NCI-H526 (cell line): Measurements from ENCODE around the gene R3HDM4.
A peak's percentile ranks its signal among the peaks of the same experiment; 100 is the strongest.
"Not testable (repeated sequence)": the region's sequence is repeated elsewhere in the genome, so short reads cannot be mapped to it uniquely, and the experiment has no call there.

Experiments used
- DNase-seq, 2 experiments: peaks; one replicate each; lab custom pipeline; 2025; lab: John Stamatoyannopoulos, UW

The R3HDM4 gene

DNA sequence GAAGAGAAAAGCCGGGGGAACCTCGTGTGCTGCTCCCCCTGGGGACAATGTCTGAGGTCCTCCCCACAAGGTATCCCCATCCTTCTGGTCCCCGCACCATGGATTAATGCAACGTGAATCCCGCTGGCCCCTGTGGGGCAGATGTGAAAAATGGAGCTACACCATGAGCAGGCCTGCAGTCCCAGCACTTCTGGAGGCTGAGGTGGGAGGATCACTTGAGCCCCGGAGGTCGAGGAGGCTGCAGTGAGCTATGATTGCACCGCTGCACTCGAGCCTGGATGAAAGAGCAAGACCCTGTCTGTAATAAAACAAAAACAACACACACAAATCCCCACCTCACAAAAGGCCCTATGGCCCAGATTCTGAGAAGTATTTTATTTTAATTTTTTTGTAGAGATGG lies 54.7 kb downstream of the R3HDM4 start:
- no peak for DNase-seq

DNA sequence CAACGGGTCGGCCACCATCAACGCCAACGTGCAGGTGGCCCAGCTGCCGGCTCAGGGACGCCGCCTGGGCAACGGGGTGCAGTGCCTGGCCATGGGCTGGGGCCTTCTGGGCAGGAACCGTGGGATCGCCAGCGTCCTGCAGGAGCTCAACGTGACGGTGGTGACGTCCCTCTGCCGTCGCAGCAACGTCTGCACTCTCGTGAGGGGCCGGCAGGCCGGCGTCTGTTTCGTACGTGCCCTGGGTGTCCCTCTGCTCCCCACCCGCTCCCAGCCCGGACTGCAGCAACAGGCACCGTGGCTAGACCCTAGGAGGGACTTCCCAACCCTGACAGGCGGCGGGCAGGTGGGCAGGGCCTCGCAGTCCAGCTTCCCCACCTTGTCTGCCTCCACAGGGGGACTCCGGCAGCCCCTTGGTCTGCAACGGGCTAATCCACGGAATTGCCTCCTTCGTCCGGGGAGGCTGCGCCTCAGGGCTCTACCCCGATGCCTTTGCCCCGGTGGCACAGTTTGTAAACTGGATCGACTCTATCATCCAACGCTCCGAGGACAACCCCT lies 57.4 kb downstream of the R3HDM4 start:
- DNase-seq, result no peak

DNA sequence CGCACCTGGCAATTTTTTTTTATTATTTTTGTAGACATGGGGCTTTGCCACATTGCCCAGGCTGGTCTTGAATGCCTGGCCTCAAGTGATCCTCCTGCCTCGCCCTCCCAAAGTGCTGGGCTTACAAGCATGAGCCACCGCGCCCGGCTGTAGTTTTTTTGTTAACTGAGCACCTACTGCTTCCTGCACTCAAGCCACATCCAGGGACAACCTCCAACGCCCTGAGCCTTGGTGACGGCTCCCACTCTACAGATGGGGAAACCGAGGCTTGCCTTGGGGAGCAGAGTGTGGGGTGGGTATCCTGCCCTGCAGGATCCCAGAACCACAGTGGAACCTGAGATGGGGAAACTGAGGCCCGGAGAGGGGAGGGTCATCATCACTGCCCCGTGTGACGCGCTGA lies 57.9 kb downstream of the R3HDM4 start:
- DNase-seq, result no peak

DNA sequence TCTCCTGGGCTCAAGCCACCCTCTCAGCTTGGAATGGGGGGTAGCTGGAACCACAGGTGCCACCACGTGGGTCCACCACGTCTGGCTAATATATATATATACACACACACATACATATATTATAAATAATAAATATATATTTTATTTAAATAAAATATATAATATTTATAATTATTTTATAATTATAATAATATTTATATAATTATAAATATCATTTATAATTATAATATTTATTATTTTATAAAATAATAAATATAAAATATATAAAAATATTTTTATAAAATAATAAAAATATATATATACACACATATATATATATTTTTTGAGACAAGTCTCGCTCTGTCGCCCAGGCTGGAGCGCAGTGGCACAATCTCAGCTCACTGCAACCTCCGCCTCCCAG lies 58.5 kb downstream of the R3HDM4 start:
- DNase-seq, result no peak

DNA sequence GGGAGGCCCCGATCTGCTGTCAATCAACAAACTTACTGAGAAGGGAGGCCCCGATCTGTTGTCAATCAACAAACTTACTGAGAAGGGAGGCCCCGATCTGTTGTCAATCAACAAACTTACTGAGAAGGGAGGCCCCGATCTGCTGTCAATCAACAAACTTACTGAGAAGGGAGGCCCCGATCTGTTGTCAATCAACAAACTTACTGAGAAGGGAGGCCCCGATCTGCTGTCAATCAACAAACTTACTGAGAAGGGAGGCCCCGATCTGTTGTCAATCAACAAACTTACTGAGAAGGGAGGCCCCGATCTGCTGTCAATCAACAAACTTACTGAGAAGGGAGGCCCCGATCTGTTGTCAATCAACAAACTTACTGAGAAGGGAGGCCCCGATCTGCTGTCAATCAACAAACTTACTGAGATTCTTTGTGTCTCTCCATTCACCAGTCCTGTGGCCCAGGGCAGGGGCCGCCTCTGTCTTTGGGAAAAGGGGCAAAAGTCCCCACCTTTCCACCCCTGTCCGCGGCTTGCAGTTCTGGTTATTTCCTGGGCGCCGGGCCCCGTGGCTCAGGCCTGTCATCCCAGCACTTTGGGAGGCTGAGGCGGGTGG lies 59.3 kb downstream of the R3HDM4 start:
- not testable (repeated sequence) for DNase-seq

DNA sequence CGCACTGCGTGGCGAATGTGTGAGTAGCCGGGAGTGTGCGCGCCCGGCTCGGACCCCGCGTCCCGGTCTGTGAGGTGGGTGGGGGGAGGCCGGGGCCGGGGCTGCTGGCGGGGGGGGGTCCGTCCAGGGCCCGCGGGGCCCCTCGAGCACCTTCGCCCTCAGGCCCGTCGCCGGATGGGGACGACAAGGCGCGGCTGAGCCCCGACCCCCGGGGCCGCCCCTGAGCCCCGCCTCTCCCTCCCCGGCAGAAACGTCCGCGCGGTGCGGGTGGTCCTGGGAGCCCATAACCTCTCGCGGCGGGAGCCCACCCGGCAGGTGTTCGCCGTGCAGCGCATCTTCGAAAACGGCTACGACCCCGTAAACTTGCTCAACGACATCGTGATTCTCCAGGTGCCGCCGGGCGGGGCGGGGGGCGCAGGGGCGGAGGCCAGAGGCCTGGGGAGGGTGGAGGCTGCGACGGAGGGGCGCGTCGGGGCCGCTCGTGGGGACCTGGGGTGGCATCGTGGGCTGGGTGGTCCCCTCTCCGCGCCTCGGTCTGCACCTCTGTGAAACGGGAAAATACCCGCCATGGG lies 59.9 kb downstream of the R3HDM4 start:
- DNase-seq, result no peak

DNA sequence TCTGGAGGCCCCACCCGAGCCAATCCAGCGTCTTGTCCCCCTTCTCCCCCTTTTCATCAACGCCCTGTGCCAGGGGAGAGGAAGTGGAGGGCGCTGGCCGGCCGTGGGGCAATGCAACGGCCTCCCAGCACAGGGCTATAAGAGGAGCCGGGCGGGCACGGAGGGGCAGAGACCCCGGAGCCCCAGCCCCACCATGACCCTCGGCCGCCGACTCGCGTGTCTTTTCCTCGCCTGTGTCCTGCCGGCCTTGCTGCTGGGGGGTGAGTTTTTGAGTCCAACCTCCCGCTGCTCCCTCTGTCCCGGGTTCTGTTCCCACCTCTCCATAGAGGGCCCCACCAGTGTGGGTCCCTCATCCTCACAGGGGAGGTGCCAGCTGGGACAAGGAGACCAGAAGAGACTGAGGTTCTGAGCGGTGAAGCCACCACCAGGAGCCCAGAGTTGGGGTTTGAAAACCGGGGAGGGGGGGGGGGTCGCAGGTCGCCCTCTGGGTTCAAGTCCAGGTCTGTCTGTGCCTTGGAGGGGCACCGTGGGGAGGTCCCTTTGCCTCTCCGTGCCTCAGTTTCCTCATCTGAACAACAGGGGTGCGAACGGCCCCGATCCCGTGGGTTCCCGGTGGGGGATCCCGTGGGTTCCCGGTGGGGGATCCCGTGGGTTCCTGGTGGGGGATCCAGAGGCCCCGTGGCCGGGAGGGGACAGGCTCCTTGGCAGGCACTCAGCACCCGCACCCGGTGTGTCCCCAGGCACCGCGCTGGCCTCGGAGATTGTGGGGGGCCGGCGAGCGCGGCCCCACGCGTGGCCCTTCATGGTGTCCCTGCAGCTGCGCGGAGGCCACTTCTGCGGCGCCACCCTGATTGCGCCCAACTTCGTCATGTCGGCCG lies 60.6 kb downstream of the R3HDM4 start, which contains the start of gene ELANE:
TSS of gene ELANE (plus strand) at position 168 of the 878 bp plus-strand sequence. CDS start at position 194, 26 bp downstream.
- no peak for DNase-seq

DNA sequence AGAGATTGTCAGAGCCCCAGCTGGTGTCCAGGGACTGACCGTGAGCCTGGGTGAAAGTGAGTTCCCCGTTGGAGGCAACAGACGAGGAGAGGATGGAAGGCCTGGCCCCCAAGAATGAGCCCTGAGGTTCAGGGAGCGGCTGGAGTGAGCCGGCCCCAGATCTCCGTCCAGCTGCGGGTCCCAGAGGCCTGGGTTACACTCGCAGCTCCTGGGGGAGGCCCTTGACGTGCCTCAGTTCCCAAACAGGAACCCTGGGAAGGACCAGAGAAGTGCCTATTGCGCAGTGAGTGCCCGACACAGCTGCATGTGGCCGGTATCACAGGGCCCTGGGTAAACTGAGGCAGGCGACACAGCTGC lies 62.1 kb downstream of the R3HDM4 start:
- DNase-seq, result no peak

DNA sequence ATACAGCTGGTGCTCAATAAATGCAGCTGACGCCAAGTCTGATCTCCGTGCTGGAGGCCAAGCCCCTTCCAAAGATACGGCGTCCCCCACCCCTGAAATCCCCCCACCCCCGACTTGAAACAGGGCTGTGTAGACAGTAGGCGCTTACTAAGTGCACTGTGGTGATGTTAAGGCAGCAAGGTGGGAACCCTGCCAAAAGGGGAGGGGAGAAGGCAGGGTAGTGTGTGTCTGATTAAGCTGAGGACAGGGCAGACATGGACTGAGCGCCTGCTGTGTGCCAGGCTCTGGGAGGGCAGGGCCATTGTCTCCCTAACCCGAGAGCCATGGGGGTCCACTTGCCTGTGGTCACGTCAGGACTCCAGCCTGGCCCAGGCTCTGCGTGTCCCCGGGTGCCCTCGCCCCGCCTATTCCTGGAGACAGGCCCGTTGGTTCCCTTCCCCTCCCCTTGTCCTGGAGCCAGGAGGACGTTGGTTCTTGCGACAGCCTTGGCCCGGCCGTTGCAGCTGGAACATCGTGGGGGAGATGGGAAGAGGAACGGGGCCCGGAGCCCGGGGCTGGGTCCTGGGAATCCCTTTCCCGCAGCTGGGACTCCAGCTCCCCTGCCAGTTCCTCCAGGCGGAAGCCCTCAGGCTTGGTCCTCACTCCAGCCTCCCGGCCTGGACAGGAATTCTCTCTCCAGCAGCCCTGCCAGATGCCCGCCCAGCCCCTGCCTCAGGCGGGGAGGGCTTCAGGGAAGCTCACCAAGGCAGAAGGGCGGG lies 62.6 kb downstream of the R3HDM4 start:
- peak in 1 of 2 experiments; percentile 69 for DNase-seq

DNA sequence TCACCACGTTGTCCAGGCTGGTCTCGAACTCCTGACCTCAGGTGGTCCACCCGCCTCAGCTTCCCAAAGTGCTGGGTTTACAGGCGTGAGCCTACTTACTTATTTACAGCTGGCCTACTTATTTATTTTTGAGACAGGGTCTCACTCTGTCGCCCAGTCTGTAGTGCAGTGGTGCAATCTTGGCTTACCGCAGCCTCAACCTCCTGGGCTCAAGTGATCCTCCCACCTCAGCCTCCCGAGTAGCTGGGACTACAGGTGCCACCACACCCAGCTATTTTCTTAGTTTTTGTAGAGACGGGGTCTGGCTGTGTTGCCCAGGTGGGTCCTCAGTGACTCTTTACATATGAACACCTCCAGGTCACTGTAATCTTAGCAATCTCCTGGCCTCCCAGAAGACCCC lies 63.8 kb downstream of the R3HDM4 start:
- not testable (repeated sequence) for DNase-seq

DNA sequence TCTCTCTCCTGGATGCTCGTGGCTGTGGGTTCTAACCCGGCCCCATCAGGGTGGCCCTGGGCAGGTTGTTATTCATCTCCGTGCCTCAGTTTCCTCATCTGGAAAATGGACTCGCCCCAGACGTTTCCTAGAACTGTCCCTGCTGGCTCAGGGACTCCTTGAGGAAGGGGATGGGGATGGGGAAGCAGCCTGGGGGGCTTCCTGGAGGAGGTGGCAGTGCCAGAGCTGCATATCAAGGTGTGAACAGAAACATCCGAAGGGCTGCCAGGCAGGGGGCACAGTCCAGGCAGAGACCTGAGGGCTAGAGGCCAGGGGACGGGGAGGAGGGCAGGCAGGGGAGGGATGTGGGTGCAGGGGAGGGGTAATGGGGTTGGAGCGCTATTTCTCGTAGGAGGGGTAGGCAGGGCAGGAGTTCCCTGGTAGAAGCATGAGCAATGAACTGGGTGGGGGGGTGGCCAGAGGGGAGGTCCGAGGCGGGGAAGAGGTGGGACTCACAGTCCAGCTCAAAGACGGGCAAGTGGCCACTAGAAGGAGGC lies 64.6 kb downstream of the R3HDM4 start:
- DNase-seq, result no peak
